Esophagus muscularis mucosa (tissue), 4 donors: ENCODE measurements around the gene TMEM207. TPM values are rescaled to one million over a fixed set of nuclear protein-coding genes. Genes with fewer than 3 reads are reported as not detected.

Experiments
- DNase-seq: peaks from one replicate; pipeline ENCODE4 v3.0.0-alpha.2; 2017; ENCODE audit errors: extremely low spot score
- H3K27ac ChIP-seq, 4 donors: fragments of 200-600 bp; sonication (generic); replicated peaks in 1 of 4; 1 replicate in 3 of 4; 2 replicates in 1 of 4; pipeline ENCODE4 v1.5.1; 2016 to 2019; ENCODE audit warnings: mild to moderate bottlenecking in 1 of 4
- H3K27me3 ChIP-seq, 4 donors: fragments of 200-600 bp; sonication (generic); one replicate each; pipeline versions ENCODE4 v1.5.1 to v1.6.0; 2016 to 2019
- H3K36me3 ChIP-seq, 4 donors: fragments of 200-600 bp; sonication (generic); one replicate each; pipeline ENCODE4 v1.5.1; 2016 to 2019
- H3K4me1 ChIP-seq, 4 donors: fragments of 200-600 bp; sonication (generic); one replicate each; pipeline ENCODE4 v1.5.1; 2016 to 2019
- H3K4me3 ChIP-seq, 4 donors: fragments of 200-600 bp; sonication (generic); 1 replicate in 2 of 4; 2 replicates in 2 of 4; pipeline ENCODE4 v1.5.1; 2016 to 2019; ENCODE audit warnings: mild to moderate bottlenecking in 4 of 4, moderate library complexity in 1 of 4
- H3K9me3 ChIP-seq, 4 donors: fragments of 200-600 bp; sonication (generic); 1 replicate in 3 of 4; 2 replicates in 1 of 4; pipeline ENCODE4 v1.5.1; 2016 to 2019
- EP300 ChIP-seq: sonication (generic); formaldehyde crosslinking; IDR thresholded peaks from one replicate; pipeline ENCODE4 v1.6.1; 2017; ENCODE audit warnings: antibody characterized with exemption
- POLR2A ChIP-seq: fragments of 450-650 bp; IDR thresholded peaks from one replicate; pipeline ENCODE4 v1.6.1; 2017; ENCODE audit warnings: antibody characterized with exemption, moderate library complexity, mild to moderate bottlenecking, low read depth
- POLR2AphosphoS5 ChIP-seq, 2 donors: sonication (generic); formaldehyde crosslinking; IDR thresholded peaks; one replicate each; pipeline ENCODE4 v1.6.1; 2017; ENCODE audit warnings: antibody characterized with exemption in 2 of 2
- WGBS: methylation state at CpG from one replicate; pipeline ENCODE4 v1.1.5; 2018; 5-methylcytosine and 5-hydroxymethylcytosine counted together
- intact Hi-C: fragments of 100-400 bp; cut with DNase I; formaldehyde crosslinking; loops from one replicate; pipeline ENCODE4 v1.15.1; 2023
- total RNA-seq, 4 donors: library from RNA; depleted of rRNA; stranded (reverse); fragments of >200 nt; gene quantifications; one replicate each; pipeline versions ENCODE4 v1.1.0 to v1.2.1, GENCODE V29; 2016
- TF ChIP-seq, protein P1 (sequence below), 3 experiments: fragments of 200-600 bp in 2 of 3; fragments of 450-650 bp in 1 of 3; sonication (generic) in 2 of 3; IDR thresholded peaks; one replicate each; pipeline ENCODE4 v1.5.1; 2017 to 2019; ENCODE audit warnings: antibody characterized with exemption in 3 of 3, mild to moderate bottlenecking in 2 of 3, moderate library complexity in 1 of 3

Gene TMEM207
- total RNA-seq, 4 donors from 2014 or later = not detected

DNA sequence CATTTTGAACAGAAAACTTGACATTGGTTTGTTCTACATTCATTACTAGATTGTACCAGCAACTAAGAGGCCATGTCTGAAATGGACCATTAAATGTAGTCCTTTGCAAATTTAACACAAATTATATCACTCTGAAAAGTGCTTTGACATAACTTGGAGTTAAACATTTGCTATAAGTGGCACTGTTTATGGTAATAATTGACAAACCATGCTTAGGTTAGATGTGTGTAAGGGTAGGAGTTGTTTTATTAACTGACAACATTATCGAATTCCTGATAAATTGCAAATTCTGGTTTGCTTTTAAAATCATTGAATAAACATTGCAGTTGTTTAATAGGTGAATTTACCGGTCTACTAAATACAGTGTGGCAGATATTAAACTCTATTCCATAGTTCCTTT lies 6.1 kb upstream of the TMEM207 start:
- no peaks in the 10 kb centered on the region for H3K9me3 ChIP-seq
- no peaks in the 10 kb centered on the region for H3K4me1 ChIP-seq
- TF ChIP-seq POLR2A = no peak
- no peak for TF ChIP-seq EP300
- no peak for TF ChIP-seq POLR2AphosphoS5 (IDR thresholded peaks at IDR 0.05)
- TF ChIP-seq, protein P1, sequence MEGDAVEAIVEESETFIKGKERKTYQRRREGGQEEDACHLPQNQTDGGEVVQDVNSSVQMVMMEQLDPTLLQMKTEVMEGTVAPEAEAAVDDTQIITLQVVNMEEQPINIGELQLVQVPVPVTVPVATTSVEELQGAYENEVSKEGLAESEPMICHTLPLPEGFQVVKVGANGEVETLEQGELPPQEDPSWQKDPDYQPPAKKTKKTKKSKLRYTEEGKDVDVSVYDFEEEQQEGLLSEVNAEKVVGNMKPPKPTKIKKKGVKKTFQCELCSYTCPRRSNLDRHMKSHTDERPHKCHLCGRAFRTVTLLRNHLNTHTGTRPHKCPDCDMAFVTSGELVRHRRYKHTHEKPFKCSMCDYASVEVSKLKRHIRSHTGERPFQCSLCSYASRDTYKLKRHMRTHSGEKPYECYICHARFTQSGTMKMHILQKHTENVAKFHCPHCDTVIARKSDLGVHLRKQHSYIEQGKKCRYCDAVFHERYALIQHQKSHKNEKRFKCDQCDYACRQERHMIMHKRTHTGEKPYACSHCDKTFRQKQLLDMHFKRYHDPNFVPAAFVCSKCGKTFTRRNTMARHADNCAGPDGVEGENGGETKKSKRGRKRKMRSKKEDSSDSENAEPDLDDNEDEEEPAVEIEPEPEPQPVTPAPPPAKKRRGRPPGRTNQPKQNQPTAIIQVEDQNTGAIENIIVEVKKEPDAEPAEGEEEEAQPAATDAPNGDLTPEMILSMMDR (IDR thresholded peaks at IDR 0.05) = no peak
- H3K4me3 ChIP-seq = no peak overlapping the region
- intact Hi-C loops = no loop called here
- H3K27ac ChIP-seq = no peak overlapping the region
- no peaks in the 10 kb centered on the region for H3K27me3 ChIP-seq
- WGBS = 78% methylated on average over 2 of the region's 2 CpGs
- no peaks in the 10 kb centered on the region for H3K36me3 ChIP-seq
- DNase-seq = no peak

DNA sequence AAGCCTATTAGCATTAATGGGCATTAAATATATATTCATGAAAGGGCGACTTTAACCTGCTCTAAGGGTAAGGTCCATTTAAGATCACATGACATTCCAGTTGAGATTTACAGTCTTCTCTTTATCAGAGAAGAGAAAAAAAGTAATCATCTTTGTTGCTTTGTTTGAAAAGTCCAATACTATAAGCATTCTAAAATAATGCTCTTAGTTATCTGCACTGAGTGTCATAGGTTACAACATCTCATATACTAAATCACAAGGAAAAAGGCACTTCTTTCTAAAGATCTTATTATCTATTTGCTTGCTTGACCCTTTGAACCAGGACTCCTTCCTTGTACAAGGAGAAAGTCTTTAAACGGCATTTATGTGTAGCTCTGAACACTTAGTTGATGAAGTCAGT lies 1.4 kb downstream of the TMEM207 start:
- Histone ChIP-seq H3K27me3 (no peaks in the 10 kb centered on the region), H3K4me3 (no peak overlapping the region), H3K36me3 (no peaks in the 10 kb centered on the region), H3K9me3 (no peaks in the 10 kb centered on the region), H3K4me1 (no peaks in the 10 kb centered on the region), H3K27ac (no peak overlapping the region)
- intact Hi-C loops = no loop called here
- no peak for DNase-seq
- TF ChIP-seq, protein P1 (IDR thresholded peaks at IDR 0.05) = no peak
- TF ChIP-seq POLR2AphosphoS5 (IDR thresholded peaks at IDR 0.05) = no peak
- no peak for TF ChIP-seq EP300
- no peak for TF ChIP-seq POLR2A
- WGBS = 59% methylated on average over 2 of the region's 2 CpGs

- DNase-seq = no peak
- Histone ChIP-seq H3K9me3 (no peaks in the 10 kb centered on the region), H3K4me1 (no peaks in the 10 kb centered on the region), H3K36me3 (no peaks in the 10 kb centered on the region), H3K27me3 (no peaks in the 10 kb centered on the region), H3K27ac (no peak overlapping the region), H3K4me3 (no peak overlapping the region)
- TF ChIP-seq EP300 = no peak
- TF ChIP-seq, protein P1 (IDR thresholded peaks at IDR 0.05) = no peak
- no peak for TF ChIP-seq POLR2A
- TF ChIP-seq POLR2AphosphoS5 (IDR thresholded peaks at IDR 0.05) = no peak
- 37% methylated on average over 6 of the region's 6 CpGs for WGBS
- intact Hi-C loops = no loop called here
Observed at GRCh38 chr3:190446573-190447279, 3.0 kb downstream of the TMEM207 start.

- H3K27me3 ChIP-seq = no peaks in the 10 kb centered on the region
- H3K4me3 ChIP-seq = no peak overlapping the region
- H3K36me3 ChIP-seq = no peaks in the 10 kb centered on the region
- DNase-seq = no peak
- TF ChIP-seq, protein P1 (IDR thresholded peaks at IDR 0.05) = no peak
- TF ChIP-seq EP300 (no peak), POLR2A (no peak), POLR2AphosphoS5 (IDR thresholded peaks at IDR 0.05) (no peak)
- no peaks in the 10 kb centered on the region for H3K9me3 ChIP-seq
- no peaks in the 10 kb centered on the region for H3K4me1 ChIP-seq
- H3K27ac ChIP-seq = no peak overlapping the region
- intact Hi-C loops = no loop called here
- 89% methylated on average over 3 of the region's 3 CpGs for WGBS
Observed at GRCh38 chr3:190444576-190445145, 5.0 kb downstream of the TMEM207 start.
